ELF-1 (cell line): ENCODE results near the gene MRTFB.
A peak's percentile ranks its signal among the peaks of the same experiment; 100 is the strongest.
"Not testable (repeated sequence)": the region's sequence is repeated elsewhere in the genome, so short reads cannot be mapped to it uniquely, and the experiment has no call there.

Experiments
- DNase-seq: peaks from one replicate; pipeline ENCODE4 v3.0.0-alpha.2; 2016; ENCODE audit warnings: low read depth, low spot score

Gene MRTFB

GRCh38 chr16:14105760-14106375 lies 34.7 kb downstream of the MRTFB start:
- DNase-seq, result no peak

- DNase-seq, result no peak
These were observed 35.3 kb downstream of the MRTFB start for GRCh38 chr16:14106457-14106856.

GRCh38 chr16:14106961-14107360 lies 35.8 kb downstream of the MRTFB start:
- DNase-seq, result no peak

GRCh38 chr16:14109077-14109775 lies 38.1 kb downstream of the MRTFB start:
- no peak for DNase-seq

DNA sequence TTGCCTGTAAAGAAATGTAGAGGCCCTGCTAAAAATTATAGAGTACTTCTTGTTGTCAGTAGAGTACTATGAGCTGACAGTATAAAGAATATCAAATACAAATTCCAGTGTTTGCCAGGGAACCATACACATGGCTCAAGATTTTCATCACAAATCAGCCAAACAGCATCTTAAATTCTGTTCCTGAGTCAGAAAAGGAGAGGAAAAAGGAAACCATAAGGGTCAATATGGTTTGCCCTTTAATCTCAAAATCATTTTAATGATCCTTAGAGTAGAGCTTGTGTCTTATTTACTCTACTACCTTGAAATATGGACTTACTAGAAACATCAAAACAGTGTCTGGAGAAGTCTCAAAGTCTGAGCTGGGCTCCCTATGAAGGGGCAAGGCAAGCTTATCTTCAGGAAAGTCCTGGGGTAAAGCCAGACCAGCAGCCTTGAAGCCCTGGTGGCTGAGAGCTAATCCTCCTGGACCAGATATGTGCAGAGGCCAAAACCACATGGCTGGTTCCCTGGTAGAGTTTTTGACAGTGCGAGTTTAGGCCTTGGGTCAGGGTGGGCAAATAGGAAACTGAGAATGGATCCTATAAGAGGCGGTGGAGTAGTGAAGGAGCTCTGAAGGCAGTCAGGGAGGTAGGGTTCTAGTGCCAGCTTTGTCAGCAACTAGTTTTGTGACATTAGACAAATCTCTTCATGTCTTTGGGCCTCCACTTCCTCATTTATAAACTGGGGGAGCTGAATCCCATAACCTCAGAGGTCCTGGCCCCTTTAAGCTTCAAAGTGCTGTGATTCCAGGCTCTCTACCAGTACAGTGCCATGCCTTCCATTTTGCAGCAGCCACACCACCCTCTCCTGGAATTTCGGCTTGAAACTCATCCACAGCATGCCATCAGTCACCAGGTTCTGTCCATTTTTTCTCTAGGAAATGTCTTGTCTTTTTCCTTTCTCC lies 38.9 kb downstream of the MRTFB start:
- peak; percentile 20 for DNase-seq

DNA sequence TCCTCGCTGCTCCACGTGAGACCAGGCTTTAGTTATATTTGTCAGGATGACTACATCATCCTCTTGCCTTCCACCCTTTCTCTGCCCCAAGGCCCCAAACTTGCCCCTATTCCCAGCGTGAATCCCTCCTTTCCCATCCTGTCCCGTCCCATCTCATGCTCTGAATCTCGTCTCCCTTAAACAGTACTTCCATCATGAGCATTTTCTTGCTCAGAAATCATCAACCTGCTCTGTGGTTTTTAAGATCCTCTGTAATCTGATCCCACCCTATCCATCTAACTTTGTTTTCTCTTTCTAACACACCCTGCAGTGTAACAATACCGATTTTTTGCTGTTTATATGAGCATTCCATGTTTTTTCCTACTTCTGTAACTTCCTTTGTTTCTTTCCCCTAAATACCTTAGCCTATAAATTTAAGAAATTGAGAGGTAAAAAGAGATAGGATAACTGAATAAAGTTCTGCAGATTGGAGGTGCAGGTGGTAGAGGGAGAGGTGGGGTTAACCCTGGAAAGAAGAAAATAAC lies 39.7 kb downstream of the MRTFB start:
- DNase-seq, result no peak

DNA sequence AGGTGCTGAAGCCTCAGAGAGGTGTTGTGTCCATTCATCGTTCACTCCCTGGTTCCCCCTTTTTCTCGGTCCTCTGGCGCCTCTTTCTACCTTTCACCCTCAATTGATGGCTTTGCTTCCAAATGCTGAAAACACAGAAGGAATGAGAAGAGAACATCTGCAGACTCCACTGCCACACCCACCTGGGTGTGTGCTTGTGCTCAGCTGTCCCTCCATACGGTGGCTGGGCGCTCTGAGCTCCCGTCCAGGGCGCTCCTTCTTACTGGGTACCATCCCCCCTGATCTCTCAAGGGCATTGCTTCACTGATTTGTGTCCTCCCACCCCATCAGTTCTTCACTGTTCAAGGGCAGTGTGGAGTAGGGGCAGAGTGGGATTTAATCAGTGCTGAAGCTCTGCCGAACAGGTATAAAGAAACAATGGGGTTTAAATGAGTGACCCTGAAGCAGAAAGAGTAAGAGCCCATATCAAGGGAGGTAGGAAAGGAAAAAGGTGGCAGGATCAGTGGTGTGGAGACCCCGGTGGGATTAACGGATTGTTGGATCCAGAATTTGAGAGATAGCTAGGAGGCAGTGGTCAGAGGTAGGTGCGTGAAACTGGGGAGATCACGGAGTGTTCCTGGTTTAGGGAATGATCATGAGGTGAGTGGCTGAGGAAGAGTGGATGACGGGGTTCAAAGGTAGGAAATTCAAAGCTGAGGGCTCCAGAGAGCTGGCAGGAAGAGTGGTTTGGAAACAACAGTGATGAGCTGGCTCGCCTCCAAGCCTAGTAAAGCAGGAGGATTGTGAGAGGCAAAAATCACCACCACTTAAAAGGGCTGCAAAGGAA lies 40.8 kb downstream of the MRTFB start:
- no peak for DNase-seq

DNA sequence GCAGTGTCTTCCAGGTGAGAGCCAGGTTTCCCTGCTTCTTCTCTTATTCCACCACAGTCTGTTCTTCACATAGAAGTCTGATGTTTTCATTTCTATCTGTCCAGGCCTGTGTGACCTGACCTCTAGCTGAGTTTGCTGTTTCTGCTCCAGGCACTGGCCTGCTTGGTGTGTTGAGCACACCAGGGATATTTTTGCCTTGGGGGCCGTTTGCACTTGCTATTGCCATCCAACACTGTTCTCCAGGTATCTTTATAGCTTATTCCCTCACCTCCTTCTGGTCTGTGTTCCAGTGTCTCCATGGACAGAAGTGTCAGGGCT lies 41.4 kb downstream of the MRTFB start:
- no peak for DNase-seq

GRCh38 chr16:14113344-14113743 lies 42.2 kb downstream of the MRTFB start:
- no peak for DNase-seq

GRCh38 chr16:14117051-14117450 lies 45.9 kb downstream of the MRTFB start:
- no peak for DNase-seq

- DNase-seq, result no peak
These were observed 48.7 kb downstream of the MRTFB start for GRCh38 chr16:14119799-14120198.

DNA sequence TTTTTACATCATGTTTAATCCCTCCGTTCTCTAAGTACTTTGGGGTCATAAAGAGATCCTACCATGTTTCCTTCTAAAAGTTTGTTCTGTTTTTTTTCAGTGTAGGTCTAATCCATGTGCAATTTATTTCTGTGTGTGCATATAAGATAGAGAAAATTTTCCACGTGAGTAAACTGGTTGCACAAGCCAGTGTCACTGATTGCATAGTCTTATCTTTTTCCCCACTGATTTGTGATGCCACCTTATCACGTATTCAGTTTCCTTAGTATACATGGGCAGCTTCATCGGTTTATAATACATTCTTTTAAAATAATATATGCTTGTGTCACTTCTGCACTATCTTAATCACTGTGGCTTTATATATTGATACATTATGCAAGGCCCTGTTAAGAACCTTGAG lies 49.2 kb downstream of the MRTFB start:
- DNase-seq, result no peak

- DNase-seq, result no peak
These were observed 50.0 kb downstream of the MRTFB start for GRCh38 chr16:14121142-14121541.

DNA sequence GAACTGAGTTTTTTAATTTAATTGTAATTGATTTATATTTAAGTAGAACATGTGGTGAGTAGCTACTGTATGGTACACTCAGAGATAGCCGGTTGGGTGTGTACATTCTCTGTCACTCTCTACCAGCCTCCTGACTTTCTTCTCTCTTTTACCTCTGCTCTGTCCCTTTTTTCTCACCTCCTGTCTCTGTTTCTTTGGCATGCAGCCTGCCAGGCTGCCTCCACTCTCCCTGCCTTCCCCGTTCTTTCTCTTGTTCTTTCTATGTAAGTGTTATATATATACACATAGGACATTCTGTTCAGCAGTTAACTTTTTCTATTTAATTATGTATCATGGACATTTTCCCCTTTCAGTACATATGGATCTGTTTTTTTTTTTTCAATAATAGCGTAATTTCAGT lies 50.8 kb downstream of the MRTFB start:
- no peak for DNase-seq

DNA sequence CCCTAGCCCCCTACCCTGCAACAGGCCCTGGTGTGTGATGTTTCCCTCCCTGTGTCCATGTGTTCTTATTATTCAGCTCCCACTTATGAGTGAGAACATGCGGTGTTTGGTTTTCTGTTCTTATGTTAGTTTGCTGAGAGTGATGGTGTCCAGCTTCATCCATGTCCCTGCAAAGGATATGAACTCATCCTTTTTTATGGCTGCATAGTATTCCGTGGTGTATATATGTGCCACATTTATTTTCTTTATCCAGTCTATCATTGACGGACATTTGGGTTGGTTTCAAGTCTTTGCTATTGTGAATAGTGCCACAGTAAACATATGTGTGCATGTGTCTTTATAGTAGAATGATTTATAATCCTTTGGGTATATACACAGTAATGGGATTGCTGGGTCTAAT lies 51.3 kb downstream of the MRTFB start:
- not testable (repeated sequence) for DNase-seq

DNA sequence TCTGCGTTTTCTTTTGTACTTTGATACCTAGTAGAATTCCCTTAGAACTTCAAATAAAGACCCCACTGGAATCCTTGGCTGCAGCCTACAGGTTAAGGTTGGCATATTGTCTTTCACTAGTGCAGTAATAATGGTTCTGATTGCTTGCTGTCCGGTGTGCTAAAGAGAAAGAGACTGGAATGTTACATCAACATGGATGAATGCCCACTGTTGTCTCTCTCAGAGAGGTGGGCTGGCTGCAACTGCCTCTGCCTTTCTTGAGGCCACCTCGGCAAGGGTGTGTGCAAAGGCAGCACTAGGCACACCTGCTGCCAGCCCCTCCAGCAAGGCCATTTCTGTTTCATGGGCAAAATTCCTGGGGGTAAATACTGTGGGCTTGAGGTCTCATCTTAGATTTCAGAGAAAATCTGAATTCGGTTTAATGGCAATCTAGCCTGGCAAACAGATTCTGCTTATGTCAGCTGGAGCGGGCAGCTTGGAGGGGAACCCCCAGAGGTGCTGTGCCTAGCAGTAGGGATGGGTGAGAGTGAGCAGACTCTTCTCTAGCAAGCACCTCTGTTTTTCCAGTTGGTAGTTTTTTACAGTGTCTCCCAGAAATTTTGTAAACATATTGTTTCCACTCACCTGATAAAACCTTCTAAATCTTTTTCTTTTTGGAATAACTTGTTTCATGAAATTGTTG lies 54.0 kb downstream of the MRTFB start:
- no peak for DNase-seq

GRCh38 chr16:14125708-14126107 lies 54.6 kb downstream of the MRTFB start:
- no peak for DNase-seq

- no peak for DNase-seq
These were observed 57.0 kb downstream of the MRTFB start for GRCh38 chr16:14128097-14128496.

DNA sequence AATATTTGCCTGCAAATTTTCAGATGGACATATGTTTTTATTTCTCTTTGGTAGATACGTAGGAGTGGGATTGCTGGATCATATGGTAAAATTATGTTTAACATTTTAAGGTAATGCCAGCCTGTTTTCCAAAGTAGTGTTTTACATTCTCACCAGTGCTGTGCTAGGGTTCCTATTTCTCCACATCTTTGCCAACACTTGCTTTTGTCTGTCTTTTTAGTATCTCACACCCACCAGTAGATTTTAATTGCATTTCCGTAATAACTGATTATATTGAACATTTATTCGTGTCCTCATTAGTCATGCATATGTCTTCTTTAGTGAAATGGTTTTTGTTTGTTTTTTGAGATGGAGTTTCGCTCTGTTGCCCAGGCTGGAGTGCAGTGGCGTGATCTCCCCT lies 58.4 kb downstream of the MRTFB start:
- DNase-seq, result no peak

- no peak for DNase-seq
These were observed 60.9 kb downstream of the MRTFB start for GRCh38 chr16:14131774-14132695.
